MM.1S (cell line): ENCODE data around the gene CKAP5.

Source experiments
- CTCF ChIP-seq: fragments of 300-600 bp; sonication (generic); IDR thresholded peaks from 2 replicates; pipeline ENCODE4 v1.5.1; 2016; ENCODE audit warnings: antibody characterized with exemption, low read length, mixed read lengths
- EZH2 ChIP-seq: fragments of 300-600 bp; sonication (generic); optimal IDR thresholded peaks from 2 replicates; pipeline ENCODE3; 2017; ENCODE audit warnings: low read depth, mild to moderate bottlenecking, antibody characterized with exemption, low read length, mixed read lengths
- EZH2phosphoT487 ChIP-seq: fragments of 300-600 bp; sonication (generic); IDR thresholded peaks from 2 replicates; pipeline ENCODE4 v1.6.1; 2018; ENCODE audit warnings: antibody characterized with exemption, low read length

- TF ChIP-seq CTCF = no peak
- no peak for TF ChIP-seq EZH2
- TF ChIP-seq EZH2phosphoT487 = no peak
These were observed 6.0 kb downstream of the CKAP5 start for GRCh38 chr11:46840116-46840515.
